NCI-H446 (cell line): Measurements from ENCODE around the gene HSD17B12.

Experiments used
- DNase-seq, 2 experiments: peaks; one replicate each; lab custom pipeline; 2025; lab: John Stamatoyannopoulos, UW

The HSD17B12 gene

GRCh38 chr11:43806976-43807375 lies 126.4 kb downstream of the HSD17B12 start:
- no peak for DNase-seq

GRCh38 chr11:43810929-43811596 lies 130.5 kb downstream of the HSD17B12 start:
- DNase-seq, result no peak

GRCh38 chr11:43812471-43812870 lies 131.9 kb downstream of the HSD17B12 start:
- DNase-seq, result no peak

GRCh38 chr11:43818220-43818619 lies 137.7 kb downstream of the HSD17B12 start:
- no peak for DNase-seq

- DNase-seq, result no peak
These were observed 139.4 kb downstream of the HSD17B12 start for GRCh38 chr11:43819926-43820325.

GRCh38 chr11:43823316-43823715 lies 142.8 kb downstream of the HSD17B12 start:
- DNase-seq, result no peak

- DNase-seq, result no peak
These were observed 143.3 kb downstream of the HSD17B12 start for GRCh38 chr11:43823851-43824250.

- no peak for DNase-seq
These were observed 144.8 kb downstream of the HSD17B12 start for GRCh38 chr11:43825217-43825816.

- DNase-seq, result peak in 1 of 2 experiments; percentile 10
These were observed 150.4 kb downstream of the HSD17B12 start for GRCh38 chr11:43830928-43831440.

GRCh38 chr11:43832536-43832935 lies 152.0 kb downstream of the HSD17B12 start:
- DNase-seq, result no peak

GRCh38 chr11:43833657-43834073 lies 153.1 kb downstream of the HSD17B12 start:
- no peak for DNase-seq

- no peak for DNase-seq
These were observed 153.7 kb downstream of the HSD17B12 start for GRCh38 chr11:43834286-43834685.

- no peak for DNase-seq
These were observed 154.6 kb downstream of the HSD17B12 start for GRCh38 chr11:43835104-43835503.

GRCh38 chr11:43837879-43838278 lies 157.3 kb downstream of the HSD17B12 start:
- DNase-seq, result no peak

- no peak for DNase-seq
These were observed 161.5 kb downstream of the HSD17B12 start for GRCh38 chr11:43842021-43842420.

GRCh38 chr11:43845816-43846215 lies 165.3 kb downstream of the HSD17B12 start:
- DNase-seq, result no peak

- DNase-seq, result peak in 1 of 2 experiments; percentile 69
These were observed 171.6 kb downstream of the HSD17B12 start for GRCh38 chr11:43852057-43852636.

- DNase-seq, result no peak
These were observed 173.2 kb downstream of the HSD17B12 start for GRCh38 chr11:43853781-43854180.

GRCh38 chr11:43856993-43857392 lies 176.5 kb downstream of the HSD17B12 start:
- no peak for DNase-seq

- no peak for DNase-seq
These were observed 180.6 kb downstream of the HSD17B12 start for GRCh38 chr11:43861141-43861540.

- no peak for DNase-seq
These were observed 186.0 kb downstream of the HSD17B12 start for GRCh38 chr11:43866520-43866919.

- no peak for DNase-seq
These were observed 186.4 kb downstream of the HSD17B12 start for GRCh38 chr11:43866969-43867368.
